Measurements from ENCODE around the gene P2RY6.

P2RY6 gene

GRCh38 chr11:73236854-73237253, 35.3 kb upstream of the P2RY6 start:
- no peak for DNase-seq (ENCODE audit: extremely low read depth in 1 of 2, low read depth in 1 of 2)

- no peak for DNase-seq (ENCODE audit: extremely low read depth in 1 of 2, low read depth in 1 of 2)
These were observed 34.5 kb upstream of the P2RY6 start for GRCh38 chr11:73237471-73238290.

GRCh38 chr11:73239111-73239521, 33.0 kb upstream of the P2RY6 start:
- DNase-seq (ENCODE audit: extremely low read depth in 1 of 2, low read depth in 1 of 2), result no peak

- DNase-seq (ENCODE audit: extremely low read depth in 1 of 2, low read depth in 1 of 2), result no peak
These were observed 32.5 kb upstream of the P2RY6 start for GRCh38 chr11:73239571-73240189.

GRCh38 chr11:73240190-73240781, 31.9 kb upstream of the P2RY6 start:
- no peak for DNase-seq (ENCODE audit: extremely low read depth in 1 of 2, low read depth in 1 of 2)

GRCh38 chr11:73241300-73241699, 30.8 kb upstream of the P2RY6 start:
- no peak for DNase-seq (ENCODE audit: extremely low read depth in 1 of 2, low read depth in 1 of 2)

GRCh38 chr11:73242251-73243092, 29.7 kb upstream of the P2RY6 start:
- DNase-seq (ENCODE audit: extremely low read depth in 1 of 2, low read depth in 1 of 2), result peak; percentile 19 to 54

- no peak for DNase-seq (ENCODE audit: extremely low read depth in 1 of 2, low read depth in 1 of 2)
These were observed 29.0 kb upstream of the P2RY6 start for GRCh38 chr11:73243093-73243485.

- no peak for DNase-seq (ENCODE audit: extremely low read depth in 1 of 2, low read depth in 1 of 2)
These were observed 27.4 kb upstream of the P2RY6 start for GRCh38 chr11:73244589-73245240.

GRCh38 chr11:73245461-73245860, 26.7 kb upstream of the P2RY6 start:
- no peak for DNase-seq (ENCODE audit: extremely low read depth in 1 of 2, low read depth in 1 of 2)

- no peak for DNase-seq (ENCODE audit: extremely low read depth in 1 of 2, low read depth in 1 of 2)
These were observed 25.8 kb upstream of the P2RY6 start for GRCh38 chr11:73246303-73246702.

- no peak for DNase-seq (ENCODE audit: extremely low read depth in 1 of 2, low read depth in 1 of 2)
These were observed 23.5 kb upstream of the P2RY6 start for GRCh38 chr11:73248526-73249185.

- no peak for DNase-seq (ENCODE audit: extremely low read depth in 1 of 2, low read depth in 1 of 2)
These were observed 22.8 kb upstream of the P2RY6 start for GRCh38 chr11:73249304-73249703.

- no peak for DNase-seq (ENCODE audit: extremely low read depth in 1 of 2, low read depth in 1 of 2)
These were observed 22.0 kb upstream of the P2RY6 start for GRCh38 chr11:73249853-73250783.

- no peak for DNase-seq (ENCODE audit: extremely low read depth in 1 of 2, low read depth in 1 of 2)
These were observed 19.5 kb upstream of the P2RY6 start for GRCh38 chr11:73252577-73253191.

GRCh38 chr11:73257342-73258103, 14.6 kb upstream of the P2RY6 start:
- DNase-seq (ENCODE audit: extremely low read depth in 1 of 2, low read depth in 1 of 2), result no peak

GRCh38 chr11:73258104-73259035, 13.8 kb upstream of the P2RY6 start:
- DNase-seq (ENCODE audit: extremely low read depth in 1 of 2, low read depth in 1 of 2), result no peak

Measured in activated CD8-positive, alpha-beta memory T cell treated with anti-CD3 and anti-CD28 coated beads for 1 hour (primary cell).